HepG2 (cell line): ENCODE results near the gene SLC9B2. TPM values are rescaled to one million over a fixed set of nuclear protein-coding genes. Genes with fewer than 3 reads are reported as not detected.

Source experiments
- ATAC-seq: fragments of 200-7000 bp; cut with Tn5 transposase; 3 replicates; pipeline ENCODE4 v1.9.1; 2020; ENCODE audit warnings: mild to moderate bottlenecking, moderate library complexity
- BruUV-seq: library from RNA; stranded (reverse); fragments of 400-500 nt; replicated peaks from 2 replicates; lab custom pipeline; 2021; lab: Mats Ljungman, UMichigan
- CTCF ChIA-PET: fragments of 300-600 bp; formaldehyde crosslinking; extraction: SDS; loops from one replicate; lab custom pipeline; 2021; ENCODE audit warnings: low total read pairs, inconsistent platforms, low intra/inter-chr PET ratio; lab: Yijun Ruan, JAX
- POLR2A ChIA-PET: fragments of 350-600 bp; sonication (Branson Sonifier 250); formaldehyde crosslinking; loops from one replicate; lab custom pipeline; 2020; ENCODE audit warnings: antibody characterized with exemption, inconsistent platforms; lab: Yijun Ruan, JAX
- DNase-seq: peaks from one replicate; pipeline ENCODE4 v3.0.0-alpha.2; 2015; ENCODE audit warnings: low spot score
- FAIRE-seq: peaks from 3 replicates; lab custom pipeline; 2011; peaks lifted over from hg19 to GRCh38; lab: Jason Lieb, UNC
- H2AFZ ChIP-seq: one replicate; pipeline ENCODE4 v1.6.1; 2011; ENCODE audit warnings: low read length, inconsistent platforms
- H3K27ac ChIP-seq: fragments of 300-600 bp; 3 replicates; pipeline ENCODE4 v1.8.0; 2011; ENCODE audit warnings: mixed run types, mild to moderate bottlenecking, mixed read lengths, low read length, inconsistent platforms; ENCODE audit not compliant: insufficient read depth; ENCODE audit errors: extremely low read length
- H3K27me3 ChIP-seq, 2 experiments: fragments of 200-600 bp in 1 of 2; 2 replicates in 1 of 2; 3 replicates in 1 of 2; pipeline versions ENCODE4 v1.6.0 to v1.8.0; 2011; ENCODE audit warnings: low read length in 2 of 2, mild to moderate bottlenecking in 2 of 2, moderate library complexity in 2 of 2, inconsistent platforms in 1 of 2; ENCODE audit not compliant: insufficient read depth in 2 of 2, control insufficient read depth in 1 of 2
- H3K36me3 ChIP-seq, 2 experiments: fragments of 200-600 bp in 1 of 2; replicated peaks in 1 of 2; 2 replicates in 1 of 2; 3 replicates in 1 of 2; pipeline versions ENCODE4 v1.5.1 to v1.8.0; 2011; ENCODE audit warnings: low read length in 2 of 2, inconsistent platforms in 1 of 2; ENCODE audit not compliant: insufficient read depth in 2 of 2, control insufficient read depth in 1 of 2
- H3K4me1 ChIP-seq: 2 replicates; pipeline ENCODE4 v1.5.1; 2012; ENCODE audit warnings: low read length, inconsistent platforms; ENCODE audit not compliant: insufficient read depth
- H3K4me2 ChIP-seq: 2 replicates; pipeline ENCODE4 v1.6.0; 2011; ENCODE audit warnings: low read depth, low read length, inconsistent platforms
- H3K4me3 ChIP-seq, 3 experiments: fragments of 200-600 bp in 1 of 3; sonication (generic), shearing (Covaris generic) in 1 of 3; replicated peaks in 1 of 3; 2 replicates each; pipeline ENCODE4 v1.5.1; 2011 to 2016; ENCODE audit warnings: low read length in 3 of 3, inconsistent platforms in 2 of 3, low read depth in 2 of 3, mild to moderate bottlenecking in 2 of 3, control low read depth in 1 of 3, mixed read lengths in 1 of 3; ENCODE audit not compliant: insufficient read depth in 1 of 3
- H3K79me2 ChIP-seq: one replicate; pipeline ENCODE4 v1.6.1; 2011; ENCODE audit warnings: low read length, inconsistent platforms; ENCODE audit not compliant: insufficient read depth
- H3K9ac ChIP-seq: 2 replicates; pipeline ENCODE4 v1.6.0; 2011; ENCODE audit warnings: mild to moderate bottlenecking, low read depth, low read length, inconsistent platforms; ENCODE audit not compliant: insufficient read depth
- H3K9me3 ChIP-seq: 2 replicates; pipeline ENCODE4 v1.5.1; 2012; ENCODE audit warnings: mild to moderate bottlenecking, low read length
- H4K20me1 ChIP-seq: 2 replicates; pipeline ENCODE4 v1.6.0; 2011; ENCODE audit warnings: inconsistent platforms, mild to moderate bottlenecking, low read length, moderate library complexity; ENCODE audit not compliant: insufficient read depth
- CENPT ChIP-seq: sonication (generic); formaldehyde crosslinking; IDR thresholded peaks from 2 replicates; pipeline ENCODE4 v1.8.0; 2022; ENCODE audit warnings: low read depth, mild to moderate bottlenecking, moderate library complexity, missing genetic modification reagents
- CENPX ChIP-seq: sonication (generic); formaldehyde crosslinking; IDR thresholded peaks from 2 replicates; pipeline ENCODE4 v1.9.0; 2021; ENCODE audit warnings: mild to moderate bottlenecking, missing genetic modification reagents, moderate library complexity
- HNRNPH1 ChIP-seq: fragments of 200-400 bp; formaldehyde crosslinking; optimal IDR thresholded peaks from 2 replicates; pipeline ENCODE3; 2017; ENCODE audit warnings: mild to moderate bottlenecking, low read depth, low read length
- IRX3 ChIP-seq: sonication (generic); formaldehyde crosslinking; IDR thresholded peaks from 2 replicates; pipeline ENCODE4 v1.8.1; 2023; ENCODE audit warnings: mild to moderate bottlenecking, low read depth, missing genetic modification reagents, borderline replicate concordance
- MXI1 ChIP-seq: IDR thresholded peaks from 3 replicates; pipeline ENCODE4 v1.6.1; 2012; ENCODE audit warnings: low read depth, low read length, inconsistent platforms, borderline replicate concordance
- SMARCE1 ChIP-seq: fragments of 450-650 bp; IDR thresholded peaks from 2 replicates; pipeline ENCODE4 v1.6.1; 2017; ENCODE audit warnings: borderline replicate concordance
- ZNF10 ChIP-seq: sonication (generic); formaldehyde crosslinking; IDR thresholded peaks from 2 replicates; pipeline ENCODE4 v1.4.0; 2020; ENCODE audit warnings: mild to moderate bottlenecking, low read depth, missing genetic modification reagents, borderline replicate concordance
- ZNF318 ChIP-seq: sonication (generic); formaldehyde crosslinking; IDR thresholded peaks from 2 replicates; pipeline ENCODE4 v1.4.0; 2020; ENCODE audit warnings: mild to moderate bottlenecking, missing genetic modification reagents
- ZNF703 ChIP-seq: sonication (generic); formaldehyde crosslinking; IDR thresholded peaks from 2 replicates; pipeline ENCODE4 v1.5.1; 2020; ENCODE audit warnings: missing genetic modification reagents, mild to moderate bottlenecking, moderate library complexity, borderline replicate concordance
- in situ Hi-C: cut with HindIII; loops from 2 replicates; pipeline ENCODE4 v1.10.0; 2017; ENCODE audit warnings: low pct_unique_long_range_greater_than_20kb; ENCODE audit not compliant: extremely low pct_ligation_motif_present
- intact Hi-C: fragments of 100-400 bp; cut with micrococcal nuclease; formaldehyde crosslinking; loops from one replicate; pipeline ENCODE4 v1.10.0; 2022; ENCODE audit not compliant: unreplicated experiment
- polyA plus RNA-seq, 8 experiments: library from polyadenylated mRNA; depleted of rRNA in 3 of 8; stranded (reverse) in 7 of 8; unstranded in 1 of 8; fragments of >200 nt; fragmentation: Illumina TruSeq in 4 of 8; extraction: Trizol in 4 of 8; gene quantifications; 2 replicates each; pipeline versions ENCODE4 v1.2.1 to v1.2.3, GENCODE V29; 2011 to 2016; ENCODE audit warnings: low read depth in 4 of 8, missing spikeins in 1 of 8, mixed read lengths in 1 of 8; ENCODE audit not compliant: insufficient read depth in 1 of 8
- total RNA-seq, 5 experiments: library from RNA; depleted of rRNA; stranded (reverse); fragments of >200 nt; fragmentation: Illumina TruSeq; extraction: Trizol; gene quantifications; 2 replicates each; pipeline ENCODE4 v1.2.3, GENCODE V29; 2016; ENCODE audit warnings: low read depth in 1 of 5

Gene SLC9B2
- total and polyA plus RNA-seq, 2 of the 13 experiments (the other 11 are each of a cell fraction or from before 2014, with no cell fraction given): 23.5 to 38.5 TPM

GRCh38 chr4:103012551-103012950 lies 64.0 kb downstream of the SLC9B2 start:
- DNase-seq (no peak), FAIRE-seq (no peak), ATAC-seq (no peak)
- no peaks in the 10 kb centered on the region for H3K79me2 ChIP-seq
- in situ Hi-C loops: loop anchor here (10.0 kb wide), 1 partner anchor 578 kb away; no protein-coding TSS in a partner anchor
- H3K4me1 ChIP-seq: peaks cover 13% of the 10 kb centered on the region; the same call in 1 of the 2 replicates
- no peak overlapping the region for H3K4me2 ChIP-seq
- BruUV-seq: no TSS peak
- H2AFZ ChIP-seq: no peak overlapping the region
- H3K4me3 ChIP-seq: no peak overlapping the region
- no peaks in the 10 kb centered on the region for H3K27me3 ChIP-seq
- no peaks in the 10 kb centered on the region for H4K20me1 ChIP-seq
- H3K27ac ChIP-seq: no peak overlapping the region
- H3K9me3 ChIP-seq: no peaks in the 10 kb centered on the region
- TF ChIP-seq ZNF703 (CRISPR knock-in tag) (no peak), ZNF10 (CRISPR knock-in tag) (no peak), HNRNPH1 (no peak), SMARCE1 (no peak), CENPX (CRISPR knock-in tag) (no peak), CENPT (CRISPR knock-in tag) (no peak), ZNF318 (no peak), MXI1 (no peak), IRX3 (CRISPR knock-in tag) (no peak)
- TF ChIP-seq, all 625 proteins: peak for 0
- intact Hi-C loops: no loop called here
- POLR2A ChIA-PET: interaction anchor here (1.1 kb wide), 1 partner anchor 143 kb away, joined by 3 read pairs; no protein-coding TSS in a partner anchor
- CTCF ChIA-PET: no interaction called here
- Histone ChIP-seq H3K9ac (no peak overlapping the region), H3K36me3 (no peaks in the 10 kb centered on the region)
